Measurements from ENCODE around the gene IRS2.

The IRS2 gene

GRCh38 chr13:109783815-109784589 is 2.4 kb downstream of the IRS2 start:
- Histone ChIP-seq H3K4me2 (ENCODE audit: low read length) (no peak overlapping the region), H3K9ac (no peak overlapping the region), H3K4me1 (no peaks in the 10 kb centered on the region), H3K9me3 (ENCODE audit: control insufficient read depth, low read length) (no peaks in the 10 kb centered on the region), H3K27me3 (ENCODE audit: control insufficient read depth, insufficient read depth, low read length) (no peaks in the 10 kb centered on the region), H3K27ac (no peak overlapping the region), H3K4me3 (ENCODE audit: low read depth, low read length) (no peak overlapping the region), H2AFZ (no peak overlapping the region), H3K79me2 (no peaks in the 10 kb centered on the region), H3K36me3 (ENCODE audit: control insufficient read depth, insufficient read depth, low read length) (no peaks in the 10 kb centered on the region)
- no peak for TF ChIP-seq CTCF (IDR thresholded peaks at IDR 0.05)

DNA sequence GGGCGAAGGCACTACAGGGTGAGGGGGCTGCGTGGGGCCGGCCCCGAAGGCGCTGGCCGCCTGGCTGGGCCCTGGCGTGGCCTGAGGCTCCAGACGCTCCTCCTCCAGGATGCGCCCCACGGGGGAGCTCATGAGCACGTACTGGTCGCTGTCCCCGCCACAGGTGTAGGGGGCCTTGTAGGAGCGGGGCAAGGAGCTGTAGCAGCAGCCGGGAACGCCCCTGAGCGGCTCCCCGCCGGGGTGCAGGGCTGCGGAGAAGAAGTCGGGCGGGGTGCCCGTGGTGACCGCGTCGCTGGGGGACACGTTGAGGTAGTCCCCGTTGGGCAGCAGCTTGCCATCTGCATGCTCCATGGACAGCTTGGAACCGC is 3.0 kb downstream of the IRS2 start:
- Histone ChIP-seq H3K4me1 (no peaks in the 10 kb centered on the region), H2AFZ (no peak overlapping the region), H3K36me3 (ENCODE audit: control insufficient read depth, insufficient read depth, low read length) (no peaks in the 10 kb centered on the region), H3K4me3 (ENCODE audit: low read depth, low read length) (no peak overlapping the region), H3K79me2 (no peaks in the 10 kb centered on the region), H3K27ac (no peak overlapping the region), H3K9ac (no peak overlapping the region), H3K9me3 (ENCODE audit: control insufficient read depth, low read length) (no peaks in the 10 kb centered on the region), H3K27me3 (ENCODE audit: control insufficient read depth, insufficient read depth, low read length) (no peaks in the 10 kb centered on the region), H3K4me2 (ENCODE audit: low read length) (no peak overlapping the region)
- TF ChIP-seq CTCF (IDR thresholded peaks at IDR 0.05), result no peak

DNA sequence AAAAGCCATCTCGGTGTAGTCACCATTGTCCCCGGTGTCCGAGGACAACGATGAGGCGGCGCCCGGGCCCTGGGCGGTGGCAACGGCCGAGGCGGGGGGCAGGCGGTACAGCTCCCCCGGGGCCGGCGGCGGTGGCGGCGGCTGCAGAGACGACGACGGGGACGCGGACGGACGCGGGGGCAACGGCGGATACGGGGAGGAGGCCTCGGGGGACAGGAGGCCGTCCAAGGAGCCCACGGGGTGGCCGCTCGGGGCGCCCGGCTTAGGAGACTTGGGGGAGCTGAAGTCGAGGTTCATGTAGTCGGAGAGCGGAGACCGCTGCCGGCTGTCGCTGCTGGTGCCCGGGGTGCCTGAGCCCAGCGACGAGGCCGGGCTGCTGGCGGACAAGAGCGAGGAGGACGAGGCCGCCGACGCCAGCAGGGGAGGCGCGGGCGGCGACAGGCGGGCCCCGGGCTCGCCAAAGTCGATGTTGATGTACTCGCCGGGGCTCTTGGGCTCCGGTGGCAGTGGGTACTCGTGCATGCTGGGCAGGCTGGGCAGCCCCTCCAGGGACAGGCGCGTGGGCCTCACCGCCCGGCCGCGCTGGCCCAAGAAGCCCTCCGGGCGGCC is 3.5 kb downstream of the IRS2 start:
- TF ChIP-seq CTCF (IDR thresholded peaks at IDR 0.05), result no peak
- Histone ChIP-seq H3K36me3 (ENCODE audit: control insufficient read depth, insufficient read depth, low read length) (no peaks in the 10 kb centered on the region), H3K27me3 (ENCODE audit: control insufficient read depth, insufficient read depth, low read length) (no peaks in the 10 kb centered on the region), H3K4me2 (ENCODE audit: low read length) (no peak overlapping the region), H3K27ac (no peak overlapping the region), H3K4me3 (ENCODE audit: low read depth, low read length) (no peak overlapping the region), H3K4me1 (no peaks in the 10 kb centered on the region), H3K9me3 (ENCODE audit: control insufficient read depth, low read length) (no peaks in the 10 kb centered on the region), H2AFZ (no peak overlapping the region), H3K9ac (no peak overlapping the region), H3K79me2 (no peaks in the 10 kb centered on the region)

DNA sequence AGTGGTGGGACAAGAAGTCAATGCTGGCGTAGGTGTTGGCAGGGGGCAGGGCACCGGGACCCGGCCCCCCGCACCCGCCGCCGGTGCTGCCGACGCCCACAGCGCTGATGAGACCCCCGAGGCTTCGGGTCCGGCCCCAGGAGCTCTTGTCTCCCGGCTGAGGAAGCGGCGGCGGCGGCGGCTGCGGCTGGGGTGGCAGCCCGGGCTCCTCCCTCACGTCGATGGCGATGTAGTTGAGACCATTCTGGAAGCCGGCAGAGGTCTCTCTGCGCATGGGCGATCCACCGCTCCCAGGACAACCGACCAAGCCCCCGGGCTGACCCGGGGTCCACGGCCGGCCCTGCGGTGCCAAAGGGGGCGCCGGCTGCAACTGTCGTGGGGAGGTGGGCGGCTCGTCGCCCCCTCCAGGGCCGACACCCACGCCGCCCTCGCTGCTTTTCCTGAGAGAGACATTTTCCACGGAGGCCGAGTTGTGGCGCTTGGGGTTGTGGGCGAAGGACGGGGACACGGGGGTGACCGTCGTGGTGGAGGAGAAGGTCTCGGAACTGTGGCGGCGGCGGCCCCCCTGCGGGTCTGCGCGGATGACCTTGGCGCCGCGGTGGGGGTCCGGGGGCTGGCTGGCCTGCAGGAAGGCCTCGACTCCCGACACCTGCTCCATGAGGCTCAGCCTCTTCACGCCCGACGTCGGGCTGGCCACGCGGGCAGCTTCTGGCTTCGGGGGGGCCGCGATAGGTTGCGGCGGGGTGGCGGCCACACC is 4.1 kb downstream of the IRS2 start:
- Histone ChIP-seq H3K27ac (no peak overlapping the region), H3K4me2 (ENCODE audit: low read length) (no peak overlapping the region), H3K9me3 (ENCODE audit: control insufficient read depth, low read length) (no peaks in the 10 kb centered on the region), H3K4me1 (peaks cover 3% of the 10 kb centered on the region), H3K36me3 (ENCODE audit: control insufficient read depth, insufficient read depth, low read length) (no peaks in the 10 kb centered on the region), H3K79me2 (no peaks in the 10 kb centered on the region), H3K9ac (no peak overlapping the region), H3K27me3 (ENCODE audit: control insufficient read depth, insufficient read depth, low read length) (no peaks in the 10 kb centered on the region), H3K4me3 (ENCODE audit: low read depth, low read length) (no peak overlapping the region), H2AFZ (no peak overlapping the region)
- TF ChIP-seq CTCF (IDR thresholded peaks at IDR 0.05), result no peak
